ENCODE measurements around the gene OTX2. TPM values are rescaled to one million over a fixed set of nuclear protein-coding genes. Genes with fewer than 3 reads are reported as not detected.

The OTX2 gene
- total RNA-seq, 3 donors from 2014 or later: not detected

DNA sequence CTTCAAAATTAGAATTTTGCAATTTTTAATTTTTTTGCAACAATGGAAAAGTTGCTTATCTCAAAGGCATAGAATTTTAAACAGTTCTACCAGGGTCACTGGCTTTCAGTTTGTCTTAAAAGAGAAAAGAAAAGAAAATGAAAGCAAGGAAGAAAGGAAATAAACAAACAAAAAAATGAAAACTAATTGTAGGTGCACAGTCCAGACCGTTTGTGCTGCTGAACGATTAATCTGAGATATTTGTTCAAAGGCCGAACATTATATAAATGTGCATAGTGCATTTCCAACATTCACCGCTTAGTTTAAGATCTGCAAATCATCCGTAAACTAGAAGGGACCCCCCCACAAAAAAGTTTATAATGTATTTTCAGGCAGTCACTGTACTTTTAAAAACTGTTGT lies 5.5 kb upstream of the OTX2 start:
- ATAC-seq (no peak), DNase-seq (no peak)
- Histone ChIP-seq H3K9me3 (no peaks in the 10 kb centered on the region), H3K4me1 (ENCODE audit: low read depth) (peaks cover 3% of the 10 kb centered on the region), H3K36me3 (ENCODE audit: low read depth) (no peaks in the 10 kb centered on the region), H3K4me3 (no peak overlapping the region)
- intact Hi-C loops (cut with DNase I, micrococcal nuclease): no loop called here
- TF ChIP-seq CTCF (IDR thresholded peaks at IDR 0.05): no peak

DNA sequence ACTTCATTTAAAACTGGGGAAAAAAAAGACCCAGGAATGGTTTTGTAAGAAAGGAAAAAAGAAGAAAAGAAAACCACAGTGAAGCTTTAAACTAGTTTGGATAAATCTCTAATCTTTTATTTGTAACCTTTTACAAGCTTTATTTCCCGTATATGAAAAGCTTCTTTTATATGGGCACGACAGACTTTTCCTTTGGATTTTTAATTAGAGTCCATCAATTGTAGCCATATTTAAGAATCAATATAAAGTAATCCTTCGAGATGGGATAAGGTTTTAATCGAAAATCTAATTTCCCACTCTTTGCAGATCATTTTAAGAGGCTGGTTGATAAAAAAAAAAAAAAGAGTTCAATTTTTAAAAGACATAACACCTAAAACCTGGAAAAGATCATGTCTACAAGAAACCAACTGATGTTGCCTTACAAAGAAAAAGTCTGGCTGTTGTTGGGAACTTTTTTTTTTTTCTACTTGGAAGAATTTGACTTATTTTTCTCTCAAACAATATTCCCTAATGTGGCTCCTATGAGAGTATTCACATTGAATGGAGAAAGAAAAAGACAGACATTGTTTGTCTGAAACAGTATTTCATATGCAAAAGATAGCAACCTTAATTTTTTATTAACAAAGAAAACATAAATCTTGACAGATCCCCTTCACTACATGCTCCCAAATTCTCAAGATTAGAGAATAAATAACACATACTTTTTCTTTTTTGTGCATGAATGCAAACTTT lies 4.9 kb upstream of the OTX2 start:
- no peak for TF ChIP-seq CTCF (IDR thresholded peaks at IDR 0.05)
- Histone ChIP-seq H3K4me1 (ENCODE audit: low read depth) (peaks cover 3% of the 10 kb centered on the region), H3K4me3 (no peak overlapping the region), H3K36me3 (ENCODE audit: low read depth) (no peaks in the 10 kb centered on the region), H3K9me3 (no peaks in the 10 kb centered on the region)
- intact Hi-C loops (cut with DNase I, micrococcal nuclease): no loop called here
- ATAC-seq: no peak
- DNase-seq: no peak

DNA sequence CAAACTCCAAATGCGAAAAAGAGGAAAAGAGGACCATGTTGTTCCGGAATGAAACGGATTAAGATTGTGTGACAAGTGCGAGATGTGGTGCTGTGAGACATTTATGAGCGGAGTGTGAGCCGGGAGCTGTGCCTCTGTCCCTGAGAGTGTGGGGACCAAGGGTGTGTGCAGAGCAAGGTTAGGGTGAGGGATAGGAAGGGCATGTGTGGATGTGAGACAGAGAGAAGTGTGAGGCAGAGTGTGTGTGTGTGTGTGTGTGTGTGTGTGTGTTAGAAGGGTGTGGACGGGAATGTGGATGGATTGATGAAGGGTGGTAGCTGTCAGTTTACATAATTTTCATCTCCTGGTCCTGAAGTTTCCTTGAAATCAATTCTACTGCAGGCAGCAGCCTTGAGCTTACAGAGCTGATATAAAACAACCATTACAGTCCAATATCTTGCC lies 4.3 kb upstream of the OTX2 start:
- DNase-seq: no peak

GRCh38 chr14:56813143-56813551 lies 2.9 kb upstream of the OTX2 start:
- intact Hi-C loops (cut with DNase I, micrococcal nuclease): no loop called here
- DNase-seq (no peak), ATAC-seq (no peak)
- no peaks in the 10 kb centered on the region for H3K9me3 ChIP-seq
- H3K4me3 ChIP-seq: no peak overlapping the region
- no peak for TF ChIP-seq CTCF (IDR thresholded peaks at IDR 0.05)
- H3K4me1 ChIP-seq (ENCODE audit: low read depth): peaks cover 3% of the 10 kb centered on the region
- no peaks in the 10 kb centered on the region for H3K36me3 ChIP-seq (ENCODE audit: low read depth)

More for the DNA sequence above, 4.3 kb upstream of the OTX2 start:
- H3K4me1 ChIP-seq (ENCODE audit: low read depth): peaks cover 3% of the 10 kb centered on the region
- intact Hi-C loops (cut with DNase I, micrococcal nuclease): no loop called here
- no peaks in the 10 kb centered on the region for H3K9me3 ChIP-seq
- no peak for TF ChIP-seq CTCF (IDR thresholded peaks at IDR 0.05)
- no peak for ATAC-seq
- H3K36me3 ChIP-seq (ENCODE audit: low read depth): no peaks in the 10 kb centered on the region
- H3K4me3 ChIP-seq: no peak overlapping the region

DNA sequence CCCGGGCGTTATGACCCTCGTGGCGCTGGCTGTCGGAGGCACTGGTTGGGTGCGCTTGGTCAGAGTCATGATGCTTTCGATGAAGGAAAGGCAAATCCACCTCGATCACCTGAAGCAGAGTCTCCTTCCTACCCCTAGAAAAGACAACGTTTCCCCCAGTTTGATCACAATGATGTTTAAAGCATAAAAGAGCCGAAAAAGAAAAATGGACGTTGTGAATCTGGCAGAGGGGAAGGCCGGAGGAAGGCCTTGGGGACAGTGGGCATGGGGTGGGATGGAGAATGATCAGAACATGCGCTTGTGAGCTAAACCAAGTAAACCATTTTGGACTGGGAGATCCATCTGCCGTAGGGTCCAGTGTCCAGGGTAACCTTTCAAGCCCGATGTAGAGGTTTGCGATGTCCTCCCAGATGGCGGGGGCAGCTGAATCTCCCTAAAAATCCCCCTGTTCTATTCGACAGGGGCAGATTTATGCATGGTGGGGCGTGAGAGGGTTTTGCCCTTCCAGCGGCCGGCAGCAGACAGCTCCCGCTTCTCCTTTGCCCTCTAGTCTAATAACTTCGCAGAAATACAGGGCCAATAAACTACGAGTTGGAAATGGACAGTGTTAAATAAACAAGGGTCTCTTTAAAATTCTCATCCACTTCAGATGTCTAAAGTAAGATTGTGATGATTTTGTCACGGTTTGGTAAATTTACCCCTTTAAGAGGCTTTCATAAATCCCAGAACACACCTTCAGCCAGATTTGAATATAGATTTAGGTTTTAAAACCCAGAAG lies 2.3 kb upstream of the OTX2 start:
- ATAC-seq (no peak), DNase-seq (no peak)
- Histone ChIP-seq H3K36me3 (ENCODE audit: low read depth) (no peaks in the 10 kb centered on the region), H3K4me1 (ENCODE audit: low read depth) (peaks cover 3% of the 10 kb centered on the region), H3K9me3 (no peaks in the 10 kb centered on the region), H3K4me3 (no peak overlapping the region)
- intact Hi-C loops (cut with DNase I, micrococcal nuclease): no loop called here
- TF ChIP-seq CTCF (IDR thresholded peaks at IDR 0.05): no peak

Measured in mucosa of descending colon (tissue), 3 donors.